B cell (primary cell): ENCODE results near the gene RPSA. TPM values are rescaled to one million over a fixed set of nuclear protein-coding genes. Genes with fewer than 3 reads are reported as not detected.
"Not testable (repeated sequence)": the region's sequence is repeated elsewhere in the genome, so short reads cannot be mapped to it uniquely, and the experiment has no call there.

Source experiments
- ATAC-seq: fragments of 200-7000 bp; cut with Tn5 transposase; one replicate; pipeline ENCODE4 v1.10.0; 2021; ENCODE audit warnings: low read depth, mild to moderate bottlenecking, moderate number of reproducible peaks, moderate library complexity
- CTCF ChIA-PET: fragments of 350-600 bp; sonication (Branson Sonifier 250); formaldehyde crosslinking; loops from one replicate; lab custom pipeline; 2021; ENCODE audit warnings: antibody characterized with exemption, inconsistent platforms; lab: Charles Lee
- POLR2A ChIA-PET: fragments of 350-600 bp; sonication (Branson Sonifier 250); formaldehyde crosslinking; loops from one replicate; lab custom pipeline; 2021; ENCODE audit warnings: antibody characterized with exemption; lab: Charles Lee
- DNase-seq: peaks from one replicate; pipeline ENCODE4 v3.0.0; 2013
- H2AFZ ChIP-seq: 2 replicates; pipeline ENCODE4 v1.6.1; 2012; ENCODE audit warnings: mild to moderate bottlenecking, low read depth, low read length; ENCODE audit not compliant: insufficient read depth, poor library complexity, severe bottlenecking
- H3K27ac ChIP-seq, 2 donors: 1 replicate in 1 of 2; 2 replicates in 1 of 2; pipeline ENCODE4 v1.5.1; 2012 to 2013; ENCODE audit warnings: low read length in 2 of 2, mild to moderate bottlenecking in 2 of 2, moderate library complexity in 1 of 2
- H3K27me3 ChIP-seq, 4 experiments: fragments of 200-600 bp in 1 of 4; sonication (generic) in 1 of 4; replicated peaks in 1 of 4; 1 replicate in 2 of 4; 2 replicates in 2 of 4; pipeline versions ENCODE4 v1.6.1 to v1.7.0; 2013 to 2016; ENCODE audit warnings: low read length in 3 of 4, mild to moderate bottlenecking in 2 of 4, mixed read lengths in 1 of 4, moderate library complexity in 1 of 4; ENCODE audit not compliant: insufficient read depth in 4 of 4, control insufficient read depth in 3 of 4; ENCODE audit errors: control extremely low read depth in 1 of 4
- H3K36me3 ChIP-seq, 2 experiments: replicated peaks in 1 of 2; 1 replicate in 1 of 2; 2 replicates in 1 of 2; pipeline versions ENCODE4 v1.6.1 to v1.7.1; 2013; ENCODE audit warnings: low read length in 1 of 2; ENCODE audit not compliant: insufficient read depth in 2 of 2, control insufficient read depth in 1 of 2; ENCODE audit errors: control extremely low read depth in 1 of 2, extremely low read depth in 1 of 2
- H3K4me1 ChIP-seq, 2 donors: fragments of 200-600 bp in 1 of 2; sonication (generic) in 1 of 2; 1 replicate in 1 of 2; 2 replicates in 1 of 2; pipeline versions ENCODE4 v1.5.1 to v1.6.1; 2013 to 2017; ENCODE audit warnings: low read length in 2 of 2; ENCODE audit not compliant: control insufficient read depth in 2 of 2, insufficient read depth in 2 of 2
- H3K4me2 ChIP-seq: replicated peaks from 2 replicates; pipeline ENCODE3; 2012; ENCODE audit warnings: mild to moderate bottlenecking, low read depth, low read length; ENCODE audit not compliant: poor library complexity, severe bottlenecking
- H3K4me3 ChIP-seq, 5 experiments: fragments of 200-600 bp in 1 of 5; sonication (generic) in 1 of 5; 1 replicate in 3 of 5; 2 replicates in 2 of 5; pipeline versions ENCODE4 v1.5.1 to v1.7.0; 2011 to 2016; ENCODE audit warnings: low read length in 4 of 5, mild to moderate bottlenecking in 4 of 5, low read depth in 2 of 5, control low read depth in 1 of 5, moderate library complexity in 1 of 5; ENCODE audit not compliant: insufficient read depth in 1 of 5; ENCODE audit errors: control extremely low read depth in 1 of 5, extremely low read depth in 1 of 5
- H3K79me2 ChIP-seq: fragments of 200-600 bp; sonication (generic); one replicate; pipeline ENCODE4 v1.6.0; 2016; ENCODE audit warnings: low read length; ENCODE audit not compliant: control insufficient read depth, insufficient read depth
- H3K9ac ChIP-seq: fragments of 200-600 bp; sonication (generic); 2 replicates; pipeline ENCODE4 v1.6.1; 2017; ENCODE audit warnings: mild to moderate bottlenecking, low read length, moderate library complexity
- H3K9me3 ChIP-seq, 3 donors: one replicate each; pipeline versions ENCODE4 v1.6.1 to v1.7.1; 2013; ENCODE audit warnings: low read length in 2 of 3; ENCODE audit not compliant: control insufficient read depth in 2 of 3, insufficient read depth in 1 of 3; ENCODE audit errors: control extremely low read depth in 1 of 3
- H4K20me1 ChIP-seq: 2 replicates; pipeline ENCODE4 v1.6.0; 2012; ENCODE audit warnings: mild to moderate bottlenecking, low read length; ENCODE audit not compliant: insufficient read depth, control insufficient read depth, poor library complexity, severe bottlenecking
- H3K27ac Mint-ChIP-seq: one replicate; pipeline ENCODE4 v1.8.0; 2021; ENCODE audit warnings: mixed read lengths
- H3K27me3 Mint-ChIP-seq: one replicate; pipeline ENCODE4 v1.8.0; 2021; ENCODE audit warnings: mixed read lengths
- H3K4me1 Mint-ChIP-seq: one replicate; pipeline ENCODE4 v1.8.0; 2021; ENCODE audit warnings: mixed read lengths
- H3K4me3 Mint-ChIP-seq: one replicate; pipeline ENCODE4 v1.8.0; 2021; ENCODE audit warnings: mixed read lengths
- H3K9me3 Mint-ChIP-seq: one replicate; pipeline ENCODE4 v1.8.0; 2022; ENCODE audit warnings: mixed read lengths; ENCODE audit not compliant: insufficient read depth
- CTCF ChIP-seq: fragments of 200-600 bp; IDR thresholded peaks from one replicate; pipeline ENCODE4 v1.8.0; 2022; ENCODE audit warnings: antibody characterized with exemption, mild to moderate bottlenecking
- EZH2 ChIP-seq: IDR thresholded peaks from 2 replicates; pipeline ENCODE4 v1.6.1; 2012; ENCODE audit warnings: borderline replicate concordance, low read depth, mild to moderate bottlenecking, moderate library complexity, low read length; ENCODE audit not compliant: insufficient read depth, poor library complexity, severe bottlenecking
- WGBS: methylation state at CpG from one replicate; pipeline ENCODE4 v1.1.5; 2013; ENCODE audit warnings: missing lambda C conversion rate; ENCODE audit not compliant: insufficient coverage; 5-methylcytosine and 5-hydroxymethylcytosine counted together
- intact Hi-C: fragments of 100-400 bp; cut with micrococcal nuclease; formaldehyde crosslinking; loops from one replicate; pipeline ENCODE4 v1.10.0; 2022
- polyA plus RNA-seq: library from polyadenylated mRNA; depleted of rRNA; stranded (reverse); fragments of >200 nt; gene quantifications from 2 replicates; pipeline ENCODE4 v1.2.3, GENCODE V29; 2012
- total RNA-seq, 2 donors: library from RNA; stranded (reverse); fragments of 120-200 nt in 1 of 2; gene quantifications; 1 replicate in 1 of 2; 2 replicates in 1 of 2; pipeline versions ENCODE4 v1.2.3 to v1.2.4, GENCODE V29; 2013 to 2022

Gene RPSA
- total and polyA plus RNA-seq, 2 donors (not counting 1 experiment from before 2014, with no cell fraction given), result 1,460 to 2,522 TPM

- no peak for ATAC-seq
- POLR2A ChIA-PET, result no interaction called here
- Mint-ChIP-seq H3K4me1 (no peaks in the 10 kb centered on the region), H3K27ac (no peak overlapping the region), H3K27me3 (peaks cover 27% of the 10 kb centered on the region), H3K9me3 (no peaks in the 10 kb centered on the region), H3K4me3 (no peak overlapping the region)
- peaks cover 0 to 3% (median 0%) of the 10 kb centered on the region in 4 experiments for H3K27me3 ChIP-seq
- H3K9ac ChIP-seq, result no peak overlapping the region
- no CpG with 5 or more reads among the region's 1 CpG for WGBS
- no peaks in the 10 kb centered on the region for H3K79me2 ChIP-seq
- H3K4me2 ChIP-seq, result no peak overlapping the region
- CTCF ChIA-PET, result no interaction called here
- no peaks in the 10 kb centered on the region for H3K9me3 ChIP-seq
- intact Hi-C loops, result no loop called here
- no peak for DNase-seq
- no peaks in the 10 kb centered on the region for H4K20me1 ChIP-seq
- no peak for TF ChIP-seq CTCF
- TF ChIP-seq EZH2, result no peak
- no peak overlapping the region for H3K27ac ChIP-seq
- H2AFZ ChIP-seq, result no peak overlapping the region
- H3K36me3 ChIP-seq, result no peaks in the 10 kb centered on the region
- H3K4me3 ChIP-seq, result no peak overlapping the region
- H3K4me1 ChIP-seq, result no peaks in the 10 kb centered on the region
These were observed 46.6 kb downstream of the RPSA start for GRCh38 chr3:39453134-39453533.

- H3K27me3 ChIP-seq, CTCF ChIA-PET, H3K9ac ChIP-seq, H3K4me2 ChIP-seq, H3K9me3 ChIP-seq, H3K36me3 ChIP-seq, POLR2A ChIA-PET, H3K27ac Mint-ChIP-seq, H3K4me3 ChIP-seq, intact Hi-C loops, DNase-seq, H3K9me3 Mint-ChIP-seq, ATAC-seq, H4K20me1 ChIP-seq, H3K4me1 ChIP-seq, H3K4me1 Mint-ChIP-seq, H3K27ac ChIP-seq, H3K4me3 Mint-ChIP-seq, H2AFZ ChIP-seq, H3K79me2 ChIP-seq: not testable (repeated sequence)
- peaks cover 32% of the 10 kb centered on the region for H3K27me3 Mint-ChIP-seq
- 100% methylated on average over 2 of the region's 7 CpGs for WGBS
These were observed 47.4 kb downstream of the RPSA start for GRCh38 chr3:39453872-39454271.
